Panc1 (cell line): Measurements from ENCODE around the gene TTLL10. TPM values are rescaled to one million over a fixed set of nuclear protein-coding genes. Genes with fewer than 3 reads are reported as not detected.

Source experiments
- ATAC-seq: fragments of 200-7000 bp; cut with Tn5 transposase; 2 replicates; pipeline ENCODE4 v1.9.1; 2020; ENCODE audit warnings: mild to moderate bottlenecking, moderate library complexity
- BruUV-seq: library from RNA; stranded (reverse); fragments of 400-500 nt; replicated peaks from 2 replicates; lab custom pipeline; 2021; lab: Mats Ljungman, UMichigan
- CTCF ChIA-PET: fragments of 300-600 bp; sonication (Branson Sonifier 250); formaldehyde crosslinking; loops from one replicate; lab custom pipeline; 2022; ENCODE audit warnings: antibody characterized with exemption; lab: Charles Lee
- POLR2A ChIA-PET: fragments of 300-600 bp; sonication (Branson Sonifier 250); formaldehyde crosslinking; loops from one replicate; lab custom pipeline; 2022; ENCODE audit warnings: antibody characterized with exemption; lab: Charles Lee
- DNase-seq: peaks from one replicate; pipeline ENCODE4 v3.0.0-alpha.2; 2010; ENCODE audit warnings: low read depth, low spot score
- H3K27ac ChIP-seq: 2 replicates; pipeline ENCODE4 v1.5.1; 2011; ENCODE audit warnings: mild to moderate bottlenecking, low read length, inconsistent platforms
- H3K27me3 ChIP-seq: fragments of 200-500 bp; sonication (Bioruptor generic); 2 replicates; pipeline ENCODE4 v1.6.0; 2014; ENCODE audit warnings: low read length, inconsistent platforms; ENCODE audit not compliant: control insufficient read depth, insufficient read depth
- H3K36me3 ChIP-seq: fragments of 200-500 bp; sonication (Bioruptor generic); 2 replicates; pipeline ENCODE4 v1.5.1; 2014; ENCODE audit warnings: inconsistent platforms, mild to moderate bottlenecking, low read length, moderate library complexity; ENCODE audit not compliant: control insufficient read depth, insufficient read depth
- H3K4me1 ChIP-seq: 2 replicates; pipeline ENCODE4 v1.5.1; 2011; ENCODE audit warnings: inconsistent platforms, mild to moderate bottlenecking, low read length, moderate library complexity; ENCODE audit not compliant: control insufficient read depth, insufficient read depth
- H3K4me3 ChIP-seq, 2 experiments: 2 replicates each; pipeline ENCODE4 v1.5.1; 2011 to 2012; ENCODE audit warnings: low read depth in 2 of 2, low read length in 2 of 2, mild to moderate bottlenecking in 2 of 2, inconsistent platforms in 1 of 2, moderate library complexity in 1 of 2
- H3K9me3 ChIP-seq: fragments of 200-500 bp; sonication (Bioruptor generic); 2 replicates; pipeline ENCODE4 v1.5.1; 2014; ENCODE audit warnings: low read depth, mild to moderate bottlenecking, inconsistent platforms, low read length, moderate library complexity; ENCODE audit not compliant: control insufficient read depth, insufficient read depth
- CTCF ChIP-seq: fragments of 450-650 bp; IDR thresholded peaks from 2 replicates; pipeline ENCODE4 v1.5.1; 2017; ENCODE audit warnings: mild to moderate bottlenecking
- POLR2AphosphoS5 ChIP-seq: IDR thresholded peaks from 2 replicates; pipeline ENCODE4 v1.6.1; 2012; ENCODE audit warnings: mild to moderate bottlenecking, low read depth, low read length, moderate library complexity
- REST ChIP-seq, 2 experiments: IDR thresholded peaks; 2 replicates each; pipeline ENCODE4 v1.6.1; 2011 to 2012; ENCODE audit warnings: low read depth in 2 of 2, control low read depth in 1 of 2, low read length in 1 of 2, mild to moderate bottlenecking in 1 of 2, moderate library complexity in 1 of 2; ENCODE audit not compliant: insufficient read depth in 1 of 2
- SIN3A ChIP-seq: IDR thresholded peaks from 2 replicates; pipeline ENCODE4 v1.6.1; 2012; ENCODE audit warnings: low read depth, mild to moderate bottlenecking, low read length, moderate library complexity, borderline replicate concordance; ENCODE audit not compliant: insufficient read depth
- TCF7L2 ChIP-seq: IDR thresholded peaks from 2 replicates; pipeline ENCODE4 v1.6.1; 2011; ENCODE audit warnings: mild to moderate bottlenecking, low read depth, low read length, inconsistent platforms
- in situ Hi-C: cut with HindIII; loops from 2 replicates; pipeline ENCODE4 v1.10.0; 2016; ENCODE audit warnings: low sequenced_read_pairs, low pct_unique_long_range_greater_than_20kb
- intact Hi-C: fragments of 100-400 bp; cut with micrococcal nuclease; formaldehyde crosslinking; loops from one replicate; pipeline ENCODE4 v1.10.0; 2022; ENCODE audit not compliant: unreplicated experiment
- total RNA-seq: library from RNA; stranded (reverse); gene quantifications from one replicate; pipeline ENCODE4 v1.2.1, GENCODE V29; 2021; ENCODE audit not compliant: unreplicated experiment

Gene TTLL10
- total RNA-seq, 1 experiment from 2014 or later: not detected

DNA sequence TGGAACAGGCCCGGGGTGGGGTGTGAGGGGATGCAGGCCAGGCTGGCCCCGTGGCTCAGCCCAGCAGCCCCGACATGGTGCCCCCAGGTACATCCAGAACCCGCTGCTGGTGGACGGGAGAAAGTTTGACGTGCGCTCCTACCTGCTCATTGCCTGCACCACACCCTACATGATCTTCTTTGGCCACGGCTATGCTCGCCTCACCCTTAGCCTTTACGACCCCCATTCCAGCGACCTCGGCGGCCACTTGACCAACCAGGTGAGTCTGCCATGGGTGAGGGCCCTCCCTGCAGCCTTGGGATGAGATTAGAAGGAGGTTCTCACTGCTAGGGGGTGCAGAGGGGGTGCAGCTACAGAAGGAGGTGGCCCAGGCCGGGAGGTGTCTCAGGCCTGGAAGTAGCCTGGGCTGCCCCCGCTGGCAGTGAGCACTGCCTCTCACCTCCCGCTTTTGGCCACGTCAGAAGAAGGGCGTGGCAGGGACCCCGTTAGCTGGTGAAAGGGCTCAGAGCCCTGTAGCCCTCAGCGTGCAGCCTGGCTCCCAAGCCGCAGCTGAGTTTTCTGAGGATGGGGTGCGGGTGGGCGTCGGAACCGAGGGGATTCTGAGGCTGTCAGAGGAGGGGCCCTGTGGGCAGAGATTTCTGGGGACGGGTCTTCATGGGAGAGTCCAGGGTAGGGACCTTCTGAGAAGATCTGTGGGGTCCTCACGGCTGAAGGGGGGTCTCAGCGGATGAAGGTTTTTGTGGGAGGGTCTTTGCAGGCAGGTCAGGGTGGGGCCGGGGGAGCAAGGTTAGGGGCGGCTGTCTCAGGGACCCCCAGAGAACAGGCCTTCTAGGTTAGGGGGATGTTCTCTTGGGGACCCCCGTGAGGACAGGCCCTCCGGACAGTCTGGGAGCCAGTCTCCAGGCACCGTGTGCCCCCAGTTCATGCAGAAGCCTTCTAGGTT is 10.4 kb downstream of the TTLL10 start:
- DNase-seq: no peak

More for the DNA sequence above, 10.4 kb downstream of the TTLL10 start:
- CTCF ChIA-PET: no interaction called here
- in situ Hi-C loops (no loop called here), intact Hi-C loops (loop anchor here (10.0 kb wide), 1 partner anchor 59 kb away; no protein-coding TSS in a partner anchor)
- TF ChIP-seq TCF7L2 (no peak), SIN3A (no peak), POLR2AphosphoS5 (no peak), REST (IDR thresholded peaks at IDR 0.05; ENCODE audit: insufficient read depth in 1 of 2, low read depth in 2 of 2, low read length in 1 of 2) (no peak), CTCF (no peak)
- Histone ChIP-seq H3K4me1 (no peaks in the 10 kb centered on the region), H3K27ac (no peak overlapping the region), H3K4me3 (no peak overlapping the region), H3K27me3 (no peaks in the 10 kb centered on the region), H3K9me3 (no peaks in the 10 kb centered on the region), H3K36me3 (no peaks in the 10 kb centered on the region)
- POLR2A ChIA-PET: no interaction called here
- no peak for ATAC-seq
- no TSS peak for BruUV-seq
